Embryonic facial prominence (tissue), 1 donor: ENCODE data around the gene ZSCAN21.

Source experiments
- DNase-seq: peaks from one replicate; pipeline ENCODE4 v3.0.0-alpha.2; 2016; ENCODE audit errors: extremely low spot score

The ZSCAN21 gene

DNA sequence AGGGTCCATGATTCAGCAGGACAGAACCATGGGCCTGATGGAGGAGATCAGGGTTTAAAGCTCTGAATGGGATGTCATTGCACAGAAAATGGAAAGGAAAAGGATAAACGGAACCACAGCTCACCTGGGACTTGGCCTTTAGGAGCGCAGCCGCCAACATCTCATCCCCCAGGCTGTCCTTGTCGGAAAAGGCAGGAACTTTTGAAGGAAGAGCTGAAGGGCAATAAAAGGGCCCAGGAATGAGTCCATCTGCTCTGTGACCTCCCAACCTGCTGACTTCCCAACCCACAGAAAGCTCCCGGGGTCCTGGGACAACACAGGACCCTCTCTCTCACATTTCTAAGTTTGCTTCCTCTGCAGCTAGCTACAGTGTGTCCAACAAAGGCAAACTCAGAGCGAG, 25.8 kb downstream of the ZSCAN21 start:
- DNase-seq: no peak

- no peak for DNase-seq
Observed at GRCh38 chr7:100077205-100077604, 27.6 kb downstream of the ZSCAN21 start.

DNA sequence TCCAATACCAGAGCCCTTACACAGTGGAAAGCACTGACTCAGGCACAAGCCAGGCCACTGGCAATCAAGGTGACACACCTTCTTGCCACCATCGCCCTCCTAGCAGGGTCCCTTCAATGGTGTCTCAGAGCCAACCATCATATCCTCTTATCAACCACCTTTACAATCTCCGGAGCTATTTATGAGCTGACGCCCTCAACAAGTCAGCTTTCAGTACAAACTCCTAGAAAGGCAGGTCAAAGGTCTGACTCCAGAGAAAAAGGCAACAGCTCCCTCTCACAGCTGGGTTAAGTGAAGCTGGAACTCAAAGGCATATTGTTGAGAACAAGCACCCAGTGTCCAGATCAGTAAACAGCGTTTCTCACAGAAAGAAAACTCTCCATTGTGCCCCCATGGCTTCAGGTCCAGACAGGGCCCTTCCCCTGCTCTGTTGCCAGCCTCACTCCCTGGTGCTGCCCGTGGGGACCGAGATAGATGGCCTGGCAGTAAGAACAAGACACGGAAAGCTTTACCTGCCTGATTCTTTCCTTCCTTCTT, 29.5 kb downstream of the ZSCAN21 start:
- no peak for DNase-seq

DNA sequence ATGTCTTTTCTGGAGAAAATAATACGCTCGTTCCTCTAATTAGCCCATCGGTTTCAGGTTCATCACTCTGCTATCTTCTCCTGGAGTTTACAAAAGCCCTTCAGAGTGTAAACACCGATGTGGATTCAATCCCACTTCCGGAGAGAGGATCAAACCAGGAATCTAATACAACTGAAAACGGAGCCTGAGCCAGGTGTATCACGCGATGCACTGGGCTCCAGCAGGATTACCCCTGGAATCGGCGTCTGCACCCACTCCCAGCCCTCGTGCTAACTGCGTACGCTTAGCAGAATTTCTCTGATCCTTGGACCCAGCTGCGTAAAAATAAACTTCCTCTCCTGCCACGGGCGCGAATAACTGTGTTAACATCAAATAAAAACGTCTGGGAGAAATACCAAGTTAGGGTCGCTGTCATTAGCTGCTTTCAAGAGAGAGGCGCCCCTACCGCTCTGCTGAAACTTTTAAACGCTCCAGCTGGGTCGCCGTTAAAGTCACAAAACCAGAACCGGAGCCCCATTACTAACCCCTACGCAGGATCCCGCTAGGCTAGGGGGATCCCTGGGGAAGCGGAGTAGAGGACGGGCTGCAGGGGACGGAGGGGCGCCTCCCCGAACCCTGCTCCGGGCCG, 31.4 kb downstream of the ZSCAN21 start:
- no peak for DNase-seq

DNA sequence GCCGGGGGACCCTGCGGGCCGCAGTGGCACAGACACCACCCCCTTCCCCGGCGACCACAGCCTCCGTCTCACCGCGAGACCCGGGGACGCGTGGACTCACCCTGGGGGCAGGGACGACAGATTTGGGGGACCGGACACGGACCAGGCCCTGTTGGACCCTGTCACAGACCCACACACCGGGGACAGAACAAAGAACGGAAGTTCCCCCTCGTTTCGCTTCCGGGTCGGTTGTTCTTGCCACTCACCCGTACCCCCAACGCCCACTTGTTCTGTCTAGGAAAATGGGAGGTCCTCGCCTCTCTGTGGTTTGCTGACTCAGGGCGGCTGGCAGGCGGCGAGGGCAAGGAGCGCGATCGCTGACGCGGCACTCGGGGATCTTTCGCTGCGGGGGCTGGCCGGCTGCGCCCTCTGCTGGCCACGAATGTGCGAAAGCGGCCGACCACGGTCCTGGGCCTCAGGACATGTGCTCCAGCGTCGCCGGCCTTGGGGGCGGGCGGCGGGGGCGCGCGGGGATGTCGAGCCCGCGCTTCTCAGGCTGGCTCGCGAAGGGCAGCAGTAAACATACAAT, 32.0 kb downstream of the ZSCAN21 start, which contains the start of gene ZNF3:
TSS of gene ZNF3 (minus strand) at position 189 of the 568 bp plus-strand sequence. CDS start 4,366 bp downstream, outside the sequence.
- peak; percentile 97 for DNase-seq

DNA sequence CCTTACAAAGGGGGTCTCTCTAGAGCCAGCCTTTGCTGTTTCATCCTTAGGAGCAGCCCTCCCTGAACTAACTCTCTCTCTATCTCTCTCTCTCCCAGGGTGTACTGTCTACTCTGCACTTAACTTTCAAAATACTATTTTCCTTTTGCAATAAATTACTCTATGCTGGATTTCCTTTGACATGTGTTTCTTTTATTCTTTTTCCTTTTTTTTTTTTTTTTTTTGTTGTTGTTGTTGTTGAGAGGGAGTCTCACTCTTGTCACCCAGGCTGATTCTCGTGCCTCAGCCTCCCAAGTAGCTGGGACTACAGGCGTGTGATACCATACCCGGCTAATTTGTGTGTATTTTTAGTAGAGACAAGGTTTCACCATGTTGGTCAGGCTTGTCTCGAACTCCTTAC, 33.4 kb downstream of the ZSCAN21 start:
- no peak for DNase-seq

- no peak for DNase-seq
Observed at GRCh38 chr7:100085515-100085914, 35.9 kb downstream of the ZSCAN21 start.

- no peak for DNase-seq
Observed at GRCh38 chr7:100087055-100087750, 37.6 kb downstream of the ZSCAN21 start.

DNA sequence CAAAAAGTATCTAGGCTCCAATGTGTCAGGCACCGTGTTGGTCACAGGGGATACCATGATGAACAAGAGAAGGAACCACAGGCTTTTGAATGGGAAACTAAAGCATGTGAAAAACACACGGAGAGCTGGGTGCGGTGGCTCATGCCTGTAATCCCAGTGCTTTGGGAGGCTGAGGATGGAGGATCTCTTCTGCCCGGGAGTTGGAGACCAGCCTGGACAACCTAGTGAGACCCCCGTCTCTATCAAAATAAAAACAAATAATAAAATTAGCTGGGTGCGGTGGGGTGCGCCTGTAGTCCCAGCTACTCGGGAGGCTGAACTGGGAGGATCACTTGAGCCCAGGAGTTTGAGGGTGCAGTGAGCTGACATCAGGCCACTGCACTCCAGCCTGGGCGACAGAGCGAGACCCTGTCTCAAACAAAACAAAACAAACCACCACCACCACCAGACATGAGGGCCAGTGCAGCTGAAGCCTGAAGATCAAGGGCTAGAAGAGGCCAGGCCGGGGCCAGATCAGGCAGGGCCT, 38.6 kb downstream of the ZSCAN21 start:
- no peak for DNase-seq

GRCh38 chr7:100088621-100089457, 39.3 kb downstream of the ZSCAN21 start, which contains the start of gene COPS6:
COPS6 (plus strand) TSS chr7:100088969; CDS start chr7:100088991, 22 bp downstream.
- DNase-seq: peak; percentile 34

DNA sequence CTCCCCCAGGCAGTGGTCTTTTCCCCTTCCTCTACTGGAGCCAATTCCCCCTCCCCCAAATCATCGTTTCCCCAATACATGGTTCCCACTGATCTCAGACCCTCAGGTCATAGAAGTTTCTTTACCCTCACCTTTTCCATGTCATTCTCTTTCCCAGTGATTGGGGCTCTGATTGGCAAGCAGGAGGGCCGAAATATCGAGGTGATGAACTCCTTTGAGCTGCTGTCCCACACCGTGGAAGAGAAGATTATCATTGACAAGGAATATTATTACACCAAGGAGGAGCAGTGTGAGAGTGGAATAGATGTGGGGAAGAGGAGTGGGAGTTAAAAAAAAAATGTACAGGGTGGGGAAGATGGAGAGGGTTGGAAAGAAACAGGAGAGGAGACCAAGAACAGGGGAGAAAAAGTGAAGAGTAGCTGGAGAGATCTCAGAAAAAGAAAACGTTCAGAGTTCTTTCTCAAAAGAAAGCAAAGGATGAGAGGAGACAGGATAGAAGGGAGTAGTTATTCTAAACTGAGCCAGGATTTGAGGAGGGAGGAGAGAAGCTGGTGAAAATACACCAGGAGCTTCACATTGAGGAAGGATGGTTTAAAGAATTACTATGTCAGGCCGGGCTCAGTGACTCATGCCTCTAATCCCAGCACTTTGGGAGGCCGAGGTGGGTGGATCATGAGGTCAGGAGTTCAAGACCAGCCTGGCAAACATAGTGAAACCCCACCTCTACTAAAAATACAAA, 40.1 kb downstream of the ZSCAN21 start:
- DNase-seq: no peak

GRCh38 chr7:100090527-100091410, 41.2 kb downstream of the ZSCAN21 start:
- no peak for DNase-seq

- DNase-seq: no peak
Observed at GRCh38 chr7:100091411-100092181, 42.0 kb downstream of the ZSCAN21 start.

DNA sequence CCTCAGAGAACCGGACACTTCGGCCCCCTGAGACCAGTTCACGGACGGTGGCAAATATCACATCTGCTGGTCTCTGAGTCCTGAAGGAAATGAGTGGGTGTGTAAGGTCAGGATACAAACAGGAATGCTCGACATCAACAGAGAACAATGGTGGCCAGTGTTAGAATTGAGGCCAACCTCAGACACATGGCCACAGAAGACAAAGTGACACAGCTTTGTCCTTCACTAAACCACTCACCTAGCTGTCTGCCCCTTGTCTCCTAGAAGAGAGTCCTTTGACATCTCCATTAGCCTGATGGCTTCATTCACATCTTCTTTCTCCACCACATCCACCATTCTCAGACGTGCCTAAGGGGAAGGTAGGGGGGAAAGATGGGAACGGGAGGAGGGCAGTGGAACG, 43.5 kb downstream of the ZSCAN21 start:
- DNase-seq: no peak

- no peak for DNase-seq
Observed at GRCh38 chr7:100093498-100093897, 43.9 kb downstream of the ZSCAN21 start.

GRCh38 chr7:100093925-100094486, 44.4 kb downstream of the ZSCAN21 start:
- no peak for DNase-seq

DNA sequence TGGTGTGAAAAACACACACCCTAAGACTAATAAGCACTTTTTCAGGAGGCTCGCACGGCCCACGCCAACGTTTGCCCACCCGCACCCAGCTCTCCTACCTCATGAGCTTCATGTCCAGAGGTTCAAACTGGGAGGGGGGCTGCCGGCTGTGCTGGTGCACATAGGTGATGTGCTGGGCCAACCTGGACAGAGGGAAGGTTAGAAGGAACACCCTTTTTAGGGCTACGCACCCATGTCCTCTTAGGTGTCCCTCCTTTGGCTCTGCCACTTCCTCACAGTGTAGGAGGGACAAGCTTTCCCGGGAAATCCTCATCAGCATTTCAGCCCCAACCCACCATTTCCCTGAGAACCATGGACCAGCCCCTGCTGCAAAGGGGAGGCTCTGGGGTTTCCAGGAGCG, 45.7 kb downstream of the ZSCAN21 start:
- no peak for DNase-seq

DNA sequence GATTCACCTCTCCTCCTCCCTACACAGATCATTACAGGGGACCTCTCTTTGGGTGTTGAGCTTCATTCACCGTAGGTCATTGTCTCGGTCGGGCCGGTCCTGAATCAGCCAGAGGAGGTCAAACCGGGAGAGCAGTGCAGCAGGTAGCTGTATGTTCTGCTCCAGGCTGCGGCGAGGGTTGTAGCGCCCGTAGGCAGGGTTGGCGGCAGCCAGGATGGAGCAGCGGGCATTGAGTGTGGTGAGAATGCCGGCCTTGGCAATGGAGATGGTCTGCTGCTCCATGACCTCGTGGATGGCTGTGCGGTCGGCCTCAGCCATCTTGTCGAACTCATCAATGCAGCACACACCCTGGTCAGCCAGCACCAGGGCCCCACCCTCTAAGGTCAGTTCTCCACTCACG, 46.1 kb downstream of the ZSCAN21 start:
- DNase-seq: no peak

DNA sequence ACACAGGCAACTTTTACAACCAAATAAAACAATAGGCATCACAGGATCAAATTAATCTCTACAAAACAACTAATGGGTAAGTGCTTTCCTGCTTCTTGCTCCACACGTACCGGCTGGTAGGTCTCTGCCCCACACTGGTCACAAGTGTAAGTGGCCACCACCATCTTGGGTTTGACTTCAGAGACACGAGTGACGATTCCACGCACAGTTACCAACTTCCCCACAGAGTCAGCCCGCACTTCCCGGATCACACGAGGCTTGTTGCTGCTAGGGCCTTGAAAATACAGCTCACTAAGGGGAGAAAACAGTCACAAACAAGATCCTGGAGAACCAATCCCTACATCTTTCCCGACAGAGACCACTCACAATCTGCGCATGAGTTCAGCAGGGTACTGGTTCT, 49.3 kb downstream of the ZSCAN21 start:
- DNase-seq: no peak
